SK-N-SH (cell line): ENCODE measurements around the gene ARHGEF19.

Source experiments
- GABPA ChIP-seq: IDR thresholded peaks from 2 replicates; pipeline ENCODE4 v1.4.0; 2012; ENCODE audit warnings: low read depth, mild to moderate bottlenecking
- TF ChIP-seq, protein P1 (sequence below): fragments of 200-600 bp; sonication (generic); IDR thresholded peaks from 2 replicates; pipeline ENCODE4 v1.6.1; 2017; ENCODE audit warnings: antibody characterized with exemption, mild to moderate bottlenecking, moderate library complexity
- TF ChIP-seq, protein P2 (sequence below): IDR thresholded peaks from 2 replicates; pipeline ENCODE4 v1.4.0; 2012; ENCODE audit warnings: low read depth

GRCh38 chr1:16237343-16237830 is 24.9 kb upstream of the ARHGEF19 start:
- TF ChIP-seq, protein P1, sequence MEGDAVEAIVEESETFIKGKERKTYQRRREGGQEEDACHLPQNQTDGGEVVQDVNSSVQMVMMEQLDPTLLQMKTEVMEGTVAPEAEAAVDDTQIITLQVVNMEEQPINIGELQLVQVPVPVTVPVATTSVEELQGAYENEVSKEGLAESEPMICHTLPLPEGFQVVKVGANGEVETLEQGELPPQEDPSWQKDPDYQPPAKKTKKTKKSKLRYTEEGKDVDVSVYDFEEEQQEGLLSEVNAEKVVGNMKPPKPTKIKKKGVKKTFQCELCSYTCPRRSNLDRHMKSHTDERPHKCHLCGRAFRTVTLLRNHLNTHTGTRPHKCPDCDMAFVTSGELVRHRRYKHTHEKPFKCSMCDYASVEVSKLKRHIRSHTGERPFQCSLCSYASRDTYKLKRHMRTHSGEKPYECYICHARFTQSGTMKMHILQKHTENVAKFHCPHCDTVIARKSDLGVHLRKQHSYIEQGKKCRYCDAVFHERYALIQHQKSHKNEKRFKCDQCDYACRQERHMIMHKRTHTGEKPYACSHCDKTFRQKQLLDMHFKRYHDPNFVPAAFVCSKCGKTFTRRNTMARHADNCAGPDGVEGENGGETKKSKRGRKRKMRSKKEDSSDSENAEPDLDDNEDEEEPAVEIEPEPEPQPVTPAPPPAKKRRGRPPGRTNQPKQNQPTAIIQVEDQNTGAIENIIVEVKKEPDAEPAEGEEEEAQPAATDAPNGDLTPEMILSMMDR, result no peak
- TF ChIP-seq GABPA, result no peak
- TF ChIP-seq, protein P2, sequence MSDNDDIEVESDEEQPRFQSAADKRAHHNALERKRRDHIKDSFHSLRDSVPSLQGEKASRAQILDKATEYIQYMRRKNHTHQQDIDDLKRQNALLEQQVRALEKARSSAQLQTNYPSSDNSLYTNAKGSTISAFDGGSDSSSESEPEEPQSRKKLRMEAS, result no peak
